NCI-H2196 treated with DMSO at 0.1 percent for 48 hours (cell line): ENCODE data around the gene WARS2.
"Not testable (repeated sequence)": the region's sequence is repeated elsewhere in the genome, so short reads cannot be mapped to it uniquely, and the experiment has no call there.

Experiments
- DNase-seq: peaks from one replicate; lab custom pipeline; 2025; ENCODE audit not compliant: unreplicated experiment; lab: John Stamatoyannopoulos, UW

Gene WARS2

GRCh38 chr1:119141020-119141424, 569 bp upstream of the WARS2 start:
- DNase-seq: no peak

GRCh38 chr1:119139857-119140176, 636 bp downstream of the WARS2 start:
- no peak for DNase-seq

GRCh38 chr1:119139403-119139802, 1.1 kb downstream of the WARS2 start:
- DNase-seq: no peak

DNA sequence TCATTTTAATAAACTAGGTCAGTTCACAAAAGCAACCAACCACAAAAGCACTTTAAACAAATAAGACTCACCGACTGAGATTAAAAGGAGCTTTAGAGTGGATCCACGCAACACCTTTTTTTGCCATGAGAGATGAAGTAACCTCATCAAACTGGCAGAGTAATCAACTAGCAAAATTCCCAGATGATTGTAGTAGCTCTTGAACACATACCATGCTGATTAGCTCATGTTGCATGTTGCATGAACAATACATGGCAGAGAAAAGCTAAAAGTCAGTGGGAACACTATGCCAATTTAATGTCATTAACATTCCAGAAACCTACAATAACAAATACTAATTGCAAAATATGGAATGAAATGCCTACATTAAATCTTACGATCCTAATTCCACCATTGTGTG, 4.1 kb downstream of the WARS2 start:
- no peak for DNase-seq

- no peak for DNase-seq
Measured at GRCh38 chr1:119133987-119134386, 6.5 kb downstream of the WARS2 start.

- no peak for DNase-seq
Measured at GRCh38 chr1:119132179-119132578, 8.3 kb downstream of the WARS2 start.

DNA sequence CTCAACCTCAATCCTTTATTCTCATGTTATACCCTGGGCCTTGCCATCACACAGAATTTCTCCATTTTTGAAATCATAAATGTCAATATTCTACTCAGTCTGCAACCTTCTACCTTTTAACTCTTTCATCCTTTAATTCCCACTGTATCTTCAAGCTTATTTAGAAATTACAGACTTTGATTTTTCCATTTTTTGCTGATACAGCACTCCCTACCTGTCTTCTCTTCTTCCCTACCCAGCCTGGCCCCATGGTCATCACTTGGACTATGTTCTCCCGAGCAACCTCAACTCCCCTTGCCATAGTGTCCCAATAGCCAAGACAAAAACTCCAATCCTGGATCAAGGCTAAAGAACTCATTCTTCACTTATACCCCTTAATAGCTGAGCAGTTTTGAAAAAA, 14.6 kb downstream of the WARS2 start:
- no peak for DNase-seq

DNA sequence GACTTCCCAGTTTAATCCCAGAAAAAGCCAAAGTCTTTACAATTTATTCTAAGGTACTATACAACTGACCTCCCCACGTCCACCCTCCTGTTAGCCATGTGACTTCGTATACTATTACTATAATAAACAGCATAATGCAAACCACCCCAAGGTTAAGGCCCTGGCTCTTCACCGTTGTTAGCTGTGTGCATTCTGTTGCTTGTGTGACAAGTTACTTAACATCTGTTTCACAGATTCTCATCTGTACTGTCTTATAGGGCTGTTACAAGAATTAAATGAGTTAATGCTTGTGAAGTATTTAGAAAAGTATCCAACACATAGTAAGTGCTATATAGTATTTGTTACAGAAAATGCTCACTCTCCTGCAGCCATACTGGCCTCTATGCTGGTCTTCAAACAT, 15.7 kb downstream of the WARS2 start:
- no peak for DNase-seq

- not testable (repeated sequence) for DNase-seq
Measured at GRCh38 chr1:119121872-119122271, 18.6 kb downstream of the WARS2 start.

DNA sequence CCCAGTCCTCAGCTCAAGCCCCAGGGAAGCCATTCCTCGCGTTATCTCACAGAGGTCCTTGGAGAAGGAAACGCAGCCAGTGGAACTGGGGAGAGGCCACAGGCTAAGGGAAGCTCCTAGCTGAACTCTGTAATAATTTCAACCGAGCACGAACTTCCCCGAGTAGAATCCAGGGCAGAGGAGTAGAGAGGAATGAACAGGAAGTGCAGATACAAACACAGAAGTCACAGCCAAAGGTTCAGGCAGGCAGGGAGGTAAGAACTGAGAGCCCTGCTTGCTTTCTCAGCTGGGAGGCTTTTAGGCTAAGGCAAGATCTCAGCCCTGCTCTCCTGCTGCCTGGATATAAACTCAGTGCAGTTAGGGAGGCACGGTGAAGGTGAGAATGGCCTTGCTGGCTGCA, 23.7 kb downstream of the WARS2 start:
- no peak for DNase-seq

GRCh38 chr1:119115736-119116135, 24.7 kb downstream of the WARS2 start:
- no peak for DNase-seq

DNA sequence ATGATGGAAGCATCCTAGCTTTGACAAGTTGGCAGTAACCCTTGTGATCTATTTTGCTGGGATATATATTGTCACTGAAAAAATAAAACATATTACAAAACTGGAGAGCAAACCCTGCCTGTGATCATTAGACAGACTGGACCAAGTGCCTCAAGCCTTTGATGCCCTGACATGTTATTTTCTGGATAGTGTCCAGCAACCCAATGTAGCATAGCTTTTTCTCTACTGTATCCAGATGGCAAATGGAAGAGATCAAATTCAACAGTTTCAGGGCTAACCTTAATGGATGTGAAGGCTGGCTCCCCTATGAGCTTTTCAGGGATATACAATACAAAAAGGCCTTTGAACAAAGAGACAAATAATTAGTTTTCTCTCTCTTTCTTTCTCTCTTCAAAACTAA, 25.1 kb downstream of the WARS2 start:
- no peak for DNase-seq

- DNase-seq: no peak
Measured at GRCh38 chr1:119114786-119115185, 25.7 kb downstream of the WARS2 start.

- no peak for DNase-seq
Measured at GRCh38 chr1:119112791-119113190, 27.7 kb downstream of the WARS2 start.

- DNase-seq: no peak
Measured at GRCh38 chr1:119112244-119112643, 28.2 kb downstream of the WARS2 start.

DNA sequence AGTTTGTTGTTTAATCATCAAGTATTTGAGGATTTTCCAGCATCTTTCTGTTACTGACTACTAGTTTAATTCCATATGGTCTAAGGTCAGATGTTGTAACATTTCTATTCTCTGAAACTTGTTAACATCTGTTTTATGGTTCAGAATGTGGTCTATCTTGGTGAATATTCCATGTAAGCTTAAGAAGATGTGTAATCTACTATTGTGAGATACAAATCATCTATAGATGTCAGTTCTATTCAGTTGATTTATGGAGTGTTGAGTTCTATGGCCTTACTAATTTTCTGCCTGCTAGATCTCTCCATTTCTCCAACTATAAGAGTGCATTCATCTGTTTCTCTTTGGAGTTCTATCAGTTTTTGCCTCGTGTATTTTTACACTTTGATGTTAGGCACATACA, 31.5 kb downstream of the WARS2 start:
- no peak for DNase-seq

DNA sequence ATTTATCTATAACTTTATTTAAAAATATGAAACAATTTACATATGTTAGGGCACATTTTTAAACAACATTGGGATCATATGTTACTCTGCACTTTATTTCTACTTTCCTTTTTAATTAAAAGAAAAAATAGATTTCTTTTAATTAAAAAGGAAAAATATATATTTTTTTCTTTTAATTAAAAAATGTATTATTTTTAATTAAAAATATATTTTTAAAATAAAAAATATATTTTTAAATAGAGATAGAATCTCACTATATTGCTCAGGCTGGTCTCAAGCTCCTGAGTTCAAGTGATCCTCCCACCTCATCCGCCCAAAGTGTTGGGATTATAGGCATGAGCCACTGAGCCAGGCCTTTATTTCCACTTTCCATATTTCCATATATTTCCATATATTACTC, 36.7 kb downstream of the WARS2 start:
- DNase-seq: no peak

- no peak for DNase-seq
Measured at GRCh38 chr1:119102051-119102450, 38.4 kb downstream of the WARS2 start.

DNA sequence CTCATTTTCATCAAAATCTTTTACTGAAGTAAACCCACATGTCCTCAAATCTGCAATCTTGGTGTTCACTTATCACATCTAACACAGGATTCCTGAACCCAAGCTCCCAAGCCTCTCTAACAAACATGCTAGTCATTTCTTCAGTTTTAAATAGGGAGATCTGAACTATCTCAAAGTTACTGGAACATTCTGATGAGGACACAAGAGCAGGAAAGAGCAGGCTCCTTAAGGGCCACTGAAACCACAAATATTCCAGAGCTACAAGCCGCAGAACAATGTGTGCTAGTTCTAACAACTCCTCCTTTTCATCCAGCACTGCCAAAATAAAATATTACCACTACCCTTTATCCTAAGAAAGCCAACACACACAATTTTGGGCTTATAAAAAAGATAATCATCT, 38.9 kb downstream of the WARS2 start:
- no peak for DNase-seq

DNA sequence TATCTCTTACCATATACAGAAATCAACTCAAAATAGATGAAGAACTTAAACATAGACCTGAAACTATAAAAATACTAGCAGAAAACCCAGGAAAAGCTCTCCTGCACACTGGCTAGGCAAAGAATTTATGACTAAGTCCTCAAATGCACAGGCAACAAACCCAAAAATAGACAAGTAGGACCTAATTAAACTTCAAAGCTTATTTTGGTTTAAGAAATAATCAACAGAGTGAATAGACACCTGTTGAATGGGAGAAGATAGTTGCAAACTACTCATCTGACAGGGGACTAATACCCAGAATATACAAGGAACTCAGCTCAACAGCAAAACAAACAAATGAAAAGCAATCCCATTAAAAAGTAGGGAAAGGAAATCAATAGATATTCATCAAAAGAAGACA, 40.7 kb downstream of the WARS2 start:
- no peak for DNase-seq

DNA sequence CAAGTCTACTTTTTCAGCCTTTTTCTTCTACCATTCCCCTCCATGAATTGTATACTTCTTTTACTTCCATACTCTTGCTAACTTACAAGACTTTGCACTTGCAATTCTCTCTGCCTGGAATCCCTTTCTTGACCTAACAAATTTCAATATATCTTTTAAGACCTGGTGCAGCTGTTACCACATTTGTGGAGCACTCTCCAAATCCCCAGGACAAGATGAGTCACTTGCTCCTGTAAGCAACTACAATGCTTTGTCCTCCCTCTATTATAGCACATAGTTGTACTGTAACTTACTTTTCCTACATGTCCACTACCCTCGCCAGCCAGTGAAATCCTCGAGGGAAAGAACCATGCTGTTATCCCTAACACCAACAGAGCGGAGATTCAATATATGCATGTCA, 43.1 kb downstream of the WARS2 start:
- no peak for DNase-seq

DNA sequence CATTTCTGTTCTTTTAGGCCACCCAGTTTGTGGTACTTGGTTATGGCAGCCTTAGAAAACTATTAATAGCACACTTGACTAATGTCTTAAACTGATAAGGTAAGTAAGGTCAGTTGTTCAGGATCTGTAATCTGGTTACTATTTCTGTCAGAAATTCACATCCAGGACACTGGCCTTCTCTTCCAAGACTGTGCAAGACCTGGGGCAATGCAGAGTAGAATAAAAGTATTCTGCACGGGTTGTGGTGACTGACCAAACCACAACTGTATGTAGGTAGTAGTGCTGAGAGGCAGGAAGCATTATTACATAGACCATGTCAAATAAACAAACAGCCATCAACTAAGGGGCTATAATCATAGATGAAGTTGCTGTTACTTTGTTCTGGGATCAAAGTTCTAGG, 46.7 kb downstream of the WARS2 start:
- no peak for DNase-seq

GRCh38 chr1:119091618-119092017, 48.8 kb downstream of the WARS2 start:
- DNase-seq: no peak

DNA sequence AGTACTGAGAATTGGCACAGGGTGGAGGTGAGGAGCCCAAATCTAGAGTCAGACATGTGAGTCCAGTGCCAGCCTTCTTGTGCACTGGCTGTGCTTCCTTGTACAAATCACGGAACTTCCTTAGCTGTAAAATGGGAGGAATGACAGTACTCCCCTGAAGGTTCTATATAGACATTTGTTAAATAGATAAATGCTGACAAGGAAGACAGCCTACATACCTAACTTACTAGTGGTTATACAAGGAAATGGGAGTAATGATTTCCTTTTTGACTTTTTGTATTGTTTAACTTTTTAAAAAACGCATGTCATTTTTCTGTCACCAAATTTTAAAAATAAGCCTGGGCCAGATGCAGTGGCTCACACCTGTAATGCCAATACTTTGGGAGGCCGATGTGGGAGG, 50.2 kb downstream of the WARS2 start:
- DNase-seq: no peak
